Hematopoietic multipotent progenitor cell (in vitro differentiated cells): Measurements from ENCODE around the gene HDHD5. TPM values are rescaled to one million over a fixed set of nuclear protein-coding genes. Genes with fewer than 3 reads are reported as not detected.

Experiments
- DNase-seq, 3 donors: peaks; one replicate each; pipeline ENCODE4 v3.0.0-alpha.2; 2011 to 2015; ENCODE audit warnings: low read depth in 2 of 3, low spot score in 2 of 3
- total RNA-seq: library from RNA; depleted of rRNA; stranded (reverse); fragments of >200 nt; gene quantifications from one replicate; pipeline ENCODE4 v1.2.3, GENCODE V29; 2012

Gene HDHD5
- total RNA-seq, 1 donor = 31.5 TPM

DNA sequence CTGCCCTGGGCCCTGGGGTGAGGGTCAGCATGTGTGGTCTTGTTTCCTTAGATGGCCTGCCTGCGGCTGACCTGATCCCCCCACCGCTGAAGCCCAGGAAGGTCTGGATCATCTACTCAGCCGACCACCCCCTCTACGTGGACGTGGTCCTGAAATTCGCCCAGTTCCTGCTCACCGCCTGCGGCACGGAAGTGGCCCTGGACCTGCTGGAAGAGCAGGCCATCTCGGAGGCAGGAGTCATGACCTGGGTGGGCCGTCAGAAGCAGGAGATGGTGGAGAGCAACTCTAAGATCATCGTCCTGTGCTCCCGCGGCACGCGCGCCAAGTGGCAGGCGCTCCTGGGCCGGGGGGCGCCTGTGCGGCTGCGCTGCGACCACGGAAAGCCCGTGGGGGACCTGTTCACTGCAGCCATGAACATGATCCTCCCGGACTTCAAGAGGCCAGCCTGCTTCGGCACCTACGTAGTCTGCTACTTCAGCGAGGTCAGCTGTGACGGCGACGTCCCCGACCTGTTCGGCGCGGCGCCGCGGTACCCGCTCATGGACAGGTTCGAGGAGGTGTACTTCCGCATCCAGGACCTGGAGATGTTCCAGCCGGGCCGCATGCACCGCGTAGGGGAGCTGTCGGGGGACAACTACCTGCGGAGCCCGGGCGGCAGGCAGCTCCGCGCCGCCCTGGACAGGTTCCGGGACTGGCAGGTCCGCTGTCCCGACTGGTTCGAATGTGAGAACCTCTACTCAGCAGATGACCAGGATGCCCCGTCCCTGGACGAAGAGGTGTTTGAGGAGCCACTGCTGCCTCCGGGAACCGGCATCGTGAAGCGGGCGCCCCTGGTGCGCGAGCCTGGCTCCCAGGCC, 50.6 kb downstream of the HDHD5 start:
- DNase-seq = no peak

DNA sequence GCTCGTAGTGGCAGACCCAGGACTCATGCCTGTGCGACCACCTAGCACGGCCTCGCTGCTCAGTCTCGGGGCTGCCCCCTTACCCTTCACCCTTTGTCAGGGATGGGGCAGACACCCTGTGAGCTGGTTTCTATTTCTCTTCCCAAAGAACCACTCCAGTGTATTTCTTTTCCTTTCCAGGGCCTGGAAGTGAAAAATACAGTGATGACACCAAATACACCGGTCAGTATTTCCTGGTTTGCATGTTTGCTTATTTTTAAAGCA, 51.6 kb downstream of the HDHD5 start:
- DNase-seq = no peak

DNA sequence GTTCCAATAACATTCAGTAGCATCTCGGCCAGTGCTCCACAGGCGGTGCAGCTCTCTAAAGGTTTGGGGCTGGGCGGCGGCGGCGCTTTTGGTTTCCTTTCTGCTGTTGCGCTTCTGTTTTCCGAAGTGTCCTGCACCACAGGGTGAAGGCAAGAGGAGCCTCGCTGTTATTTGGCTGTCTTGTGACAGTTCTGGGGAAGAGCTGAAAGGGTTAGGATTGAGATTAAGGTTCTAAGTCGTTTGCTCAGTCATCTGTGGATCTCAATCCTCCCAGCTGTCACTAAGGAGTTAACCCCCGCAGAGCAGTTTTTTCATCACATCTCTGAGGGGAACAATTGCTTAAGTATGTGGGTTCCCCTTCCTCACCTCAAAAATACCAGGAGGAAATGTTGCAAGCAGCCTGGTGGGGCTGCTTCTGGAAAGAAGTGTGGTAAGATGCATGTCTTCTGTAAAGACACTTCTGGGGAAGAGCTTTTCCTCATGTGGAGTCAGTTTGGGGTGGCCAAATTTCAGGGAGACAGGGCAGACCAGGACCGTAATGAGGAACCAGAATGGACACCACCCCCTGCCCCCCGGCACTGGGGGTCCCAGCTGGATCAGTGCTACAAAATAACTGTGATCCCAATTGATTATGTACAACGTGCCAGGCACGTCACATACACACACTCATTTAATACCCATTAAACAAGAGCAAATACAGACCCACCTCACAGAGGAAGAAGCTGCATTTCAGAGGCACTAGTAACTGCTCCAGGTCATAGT, 52.1 kb downstream of the HDHD5 start:
- peak in 1 of 3 donors; percentile 79 for DNase-seq

DNA sequence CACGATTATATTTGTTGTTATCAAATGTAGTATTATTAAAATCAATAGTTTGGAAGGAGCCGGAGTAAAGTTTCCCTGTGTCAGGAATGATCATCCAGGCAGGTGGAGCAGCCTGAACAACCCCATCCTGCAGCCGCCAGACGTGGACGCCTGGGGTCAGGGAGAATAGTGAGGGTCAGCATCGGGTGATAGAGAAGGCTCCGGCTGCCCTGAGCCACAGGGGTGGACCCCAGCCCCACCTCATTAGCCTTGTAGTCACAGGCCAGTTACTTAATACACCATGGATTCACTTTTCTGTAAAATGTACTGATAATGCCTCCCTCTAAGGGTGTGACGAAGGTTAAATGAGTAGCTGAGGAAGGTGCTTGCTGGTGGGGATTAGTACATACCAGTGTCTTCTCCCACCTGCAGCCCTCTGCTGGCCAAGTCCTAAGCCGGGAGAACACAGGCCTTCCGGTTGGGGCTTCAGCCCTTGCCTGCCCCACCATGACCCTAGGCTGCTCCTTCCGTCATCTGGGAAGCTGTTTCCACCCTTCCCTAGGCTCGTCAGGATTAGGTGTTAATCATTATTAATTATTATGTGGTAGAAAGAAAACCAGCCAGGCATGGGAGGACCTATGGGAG, 52.8 kb downstream of the HDHD5 start:
- DNase-seq = no peak

DNA sequence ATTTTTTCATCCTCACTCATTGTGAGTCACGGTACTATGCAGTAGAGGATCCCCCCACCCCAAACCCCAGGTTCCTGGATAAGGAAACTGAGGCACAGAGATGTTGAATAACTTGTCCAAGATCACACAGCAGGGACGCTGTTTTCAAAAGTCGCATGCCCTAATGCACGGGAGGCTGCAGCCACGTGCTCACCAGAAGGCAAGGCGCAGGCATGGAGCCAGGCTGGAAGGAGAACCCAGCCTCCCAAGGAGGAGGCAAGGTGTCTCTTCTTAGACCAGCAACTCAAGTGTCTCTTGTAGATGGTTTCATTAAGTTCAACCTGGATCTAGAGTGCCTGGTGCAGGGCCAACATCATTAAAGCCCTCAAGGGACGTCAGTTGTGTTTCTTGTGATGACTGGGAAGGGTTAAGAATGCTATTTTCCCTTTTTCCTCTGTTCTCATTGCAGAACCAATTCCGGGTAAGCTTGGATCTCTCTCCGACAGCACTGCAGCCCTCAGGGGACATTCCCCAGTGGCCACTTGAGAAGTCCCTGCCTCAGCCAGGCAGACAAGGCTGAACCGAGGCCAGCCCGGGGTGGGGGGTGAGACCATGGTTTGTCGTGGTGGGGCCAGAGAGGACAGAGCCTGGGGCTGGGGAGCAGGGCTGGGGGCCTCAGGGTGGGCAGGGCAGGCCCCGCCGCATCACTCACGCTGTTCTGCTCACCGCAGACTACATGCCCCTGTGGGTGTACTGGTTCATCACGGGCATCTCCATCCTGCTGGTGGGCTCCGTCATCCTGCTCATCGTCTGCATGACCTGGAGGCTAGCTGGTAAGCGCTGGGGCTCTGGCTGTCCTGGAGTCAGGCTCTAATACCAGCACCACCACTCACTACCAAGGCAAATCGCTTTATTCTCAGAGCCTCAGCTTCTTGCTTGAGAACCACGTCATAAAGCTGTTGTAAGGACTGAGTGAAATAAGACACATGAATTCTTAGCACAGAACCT, 53.6 kb downstream of the HDHD5 start:
- no peak for DNase-seq

DNA sequence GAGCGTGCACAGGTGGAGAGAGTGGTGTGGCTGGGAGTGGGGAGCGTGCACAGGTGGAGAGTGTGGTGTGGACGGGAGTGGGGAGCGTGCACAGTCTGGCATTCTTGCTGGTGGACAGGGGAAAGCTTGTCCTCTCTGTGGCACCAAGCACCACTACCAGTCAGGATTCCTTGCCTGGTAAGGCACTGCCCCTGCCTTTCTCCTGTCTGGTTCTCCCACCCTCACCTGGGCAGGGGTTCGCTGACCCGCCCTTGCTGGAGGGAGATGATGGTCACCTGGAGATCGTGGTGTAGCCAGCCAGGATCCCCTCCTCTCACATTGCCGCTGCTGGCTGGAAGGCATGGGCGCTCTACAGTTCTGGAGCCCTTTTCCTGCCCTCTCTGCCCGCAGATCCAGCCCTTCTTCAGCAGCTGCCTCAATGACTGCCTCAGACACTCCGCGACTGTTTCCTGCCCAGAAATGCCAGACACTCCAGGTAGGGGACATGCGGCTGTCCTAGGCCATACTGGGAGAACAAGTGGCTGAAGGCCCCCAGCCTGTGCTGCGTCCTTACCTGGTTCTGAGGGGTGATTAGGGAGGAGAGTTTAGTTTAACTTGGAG, 54.6 kb downstream of the HDHD5 start:
- no peak for DNase-seq

DNA sequence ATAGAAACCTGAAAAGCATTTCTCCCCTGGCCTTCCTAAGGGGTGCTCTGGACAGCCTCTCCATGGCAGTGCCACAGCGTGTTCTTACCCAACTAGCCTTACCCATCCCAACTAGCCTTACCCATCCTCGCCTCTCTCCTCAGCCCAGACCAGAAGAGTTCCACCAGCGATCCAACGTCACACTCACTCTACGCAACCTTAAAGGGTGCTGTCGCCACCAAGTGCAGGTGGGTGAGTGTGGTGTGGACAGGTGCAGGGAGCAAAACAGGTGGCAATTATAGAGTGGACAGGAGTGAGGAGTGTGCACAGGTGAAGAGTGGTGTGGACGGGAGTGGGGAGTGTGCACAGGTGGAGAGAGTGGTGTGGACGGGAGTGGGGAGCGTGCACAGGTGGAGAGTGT, 55.7 kb downstream of the HDHD5 start:
- DNase-seq = no peak

DNA sequence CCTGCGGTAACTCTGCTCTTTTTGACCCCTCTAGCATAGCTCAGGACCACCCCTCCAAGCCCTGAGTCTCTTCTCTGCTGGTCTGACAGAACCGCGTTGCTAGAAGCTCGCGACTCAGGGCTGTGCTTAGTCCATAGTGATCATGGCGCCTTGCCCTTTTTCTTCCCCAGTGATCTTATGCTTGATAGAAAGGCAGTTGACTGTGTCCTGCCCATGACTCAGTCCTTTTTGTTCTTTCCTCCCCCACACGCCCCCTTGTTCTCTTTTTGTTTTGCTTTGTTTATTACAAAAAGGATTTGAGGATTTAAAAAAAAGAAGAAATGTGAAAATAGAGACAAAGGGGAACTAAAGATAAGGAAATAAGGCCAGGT, 56.8 kb downstream of the HDHD5 start:
- DNase-seq = peak in 1 of 3 donors; percentile 61

DNA sequence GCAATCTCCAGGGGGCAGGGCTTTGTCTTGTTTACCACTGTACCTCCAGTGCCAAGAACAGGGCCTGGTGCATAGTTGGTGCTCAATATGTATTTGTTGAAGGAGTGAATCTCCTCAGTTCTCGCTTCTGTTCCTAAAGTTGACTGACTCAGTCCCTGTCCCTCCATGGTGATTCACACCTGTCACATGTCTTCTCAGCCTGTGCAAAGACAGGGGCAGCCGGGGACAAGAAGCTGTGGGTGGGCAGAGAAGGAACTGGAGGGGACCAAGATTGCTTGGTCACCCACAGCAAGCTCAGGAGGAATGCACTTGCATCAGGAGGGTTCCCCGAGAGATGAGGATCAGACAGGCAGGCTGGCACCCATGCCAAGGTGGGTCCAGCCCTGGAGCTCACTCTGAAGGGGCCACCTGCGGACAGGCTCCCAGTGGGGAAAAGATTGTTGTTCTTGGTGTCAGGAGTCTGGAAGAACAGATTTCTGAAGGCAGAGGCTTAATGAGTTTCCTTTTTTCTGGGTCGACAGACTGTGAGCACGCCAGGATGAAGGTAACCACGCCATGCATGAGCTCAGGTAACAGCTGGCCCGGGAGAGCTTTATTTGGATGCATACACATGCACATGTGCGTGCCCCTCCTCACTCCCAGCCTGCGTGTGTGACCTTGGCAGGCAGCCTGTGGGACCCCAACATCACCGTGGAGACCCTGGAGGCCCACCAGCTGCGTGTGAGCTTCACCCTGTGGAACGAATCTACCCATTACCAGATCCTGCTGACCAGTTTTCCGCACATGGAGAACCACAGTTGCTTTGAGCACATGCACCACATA, 57.4 kb downstream of the HDHD5 start:
- DNase-seq = no peak

DNA sequence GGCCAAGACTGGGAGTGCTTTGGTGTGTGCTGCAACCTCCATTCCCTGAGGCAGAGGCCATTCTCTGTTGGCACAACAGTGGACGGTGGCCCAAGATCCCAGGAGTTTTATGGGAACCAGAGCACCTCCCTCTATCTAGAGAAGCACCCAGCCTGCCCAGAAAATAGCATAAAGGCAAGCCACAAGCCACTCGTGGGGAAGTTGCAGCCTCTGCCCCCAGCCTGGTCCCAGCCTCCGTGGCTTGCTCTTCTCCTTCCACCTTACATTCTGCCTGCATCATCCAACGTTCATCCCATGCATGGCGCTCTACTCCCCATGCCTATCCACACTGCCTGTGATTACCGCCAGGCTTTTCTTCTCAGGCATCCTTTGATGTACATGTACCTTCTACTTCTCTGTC, 58.5 kb downstream of the HDHD5 start:
- no peak for DNase-seq

DNA sequence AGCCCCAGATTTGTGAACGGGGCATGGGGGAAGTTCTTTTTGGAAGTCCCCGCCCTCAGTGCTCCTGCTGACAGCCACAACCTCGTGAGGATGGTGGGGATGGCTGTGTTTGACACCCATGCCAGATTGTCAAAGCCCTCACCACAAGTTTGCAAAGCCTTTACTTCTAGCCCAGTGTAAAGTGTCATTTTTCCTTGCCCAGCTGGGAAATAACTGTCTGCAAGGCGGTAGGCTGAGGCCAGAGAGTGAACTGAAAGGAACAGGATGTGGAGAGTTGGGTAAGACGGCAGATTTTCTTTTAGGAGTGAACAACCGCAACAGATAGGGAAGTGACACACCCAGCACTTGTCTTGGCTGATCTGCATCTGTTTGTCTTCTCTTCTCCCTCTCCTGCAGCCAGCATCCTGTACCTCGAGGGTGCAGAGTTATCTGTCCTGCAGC, 60.7 kb downstream of the HDHD5 start:
- DNase-seq = peak in 1 of 3 donors; percentile 69

DNA sequence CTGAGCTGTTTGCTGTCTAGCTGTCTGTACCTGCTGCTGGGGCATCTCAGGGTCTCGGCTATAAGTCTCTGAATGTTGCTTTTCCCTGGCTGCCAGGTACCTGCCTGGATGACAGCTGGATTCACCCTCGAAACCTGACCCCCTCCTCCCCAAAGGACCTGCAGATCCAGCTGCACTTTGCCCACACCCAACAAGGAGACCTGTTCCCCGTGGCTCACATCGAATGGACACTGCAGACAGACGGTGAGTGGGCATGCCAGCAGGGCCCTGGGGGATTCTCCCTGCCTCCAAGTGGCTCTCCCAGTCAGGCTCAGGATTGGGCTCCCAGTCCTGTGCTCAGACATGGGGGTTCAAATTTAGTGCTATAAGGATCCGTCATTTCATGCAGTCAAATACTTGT, 61.4 kb downstream of the HDHD5 start:
- DNase-seq = no peak

DNA sequence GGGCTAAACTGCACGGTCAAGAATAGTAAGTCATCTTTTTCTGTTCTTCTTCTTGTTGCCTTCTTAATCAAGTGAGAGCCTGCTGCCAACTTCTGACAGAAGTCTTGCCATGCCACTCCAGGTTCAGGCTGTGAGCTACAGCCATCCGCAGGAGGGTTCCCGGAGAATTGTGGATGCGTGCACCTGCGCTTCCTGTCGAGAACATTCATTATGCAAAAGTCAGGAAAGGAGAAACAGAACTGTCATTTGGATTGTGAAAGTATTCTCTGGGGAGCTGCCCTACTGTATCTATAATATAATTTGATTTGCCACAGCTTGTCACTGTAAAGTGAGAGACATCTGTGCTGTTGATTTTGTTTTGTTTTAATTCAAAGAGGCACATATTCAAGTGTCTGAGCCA, 62.0 kb downstream of the HDHD5 start:
- DNase-seq = no peak

DNA sequence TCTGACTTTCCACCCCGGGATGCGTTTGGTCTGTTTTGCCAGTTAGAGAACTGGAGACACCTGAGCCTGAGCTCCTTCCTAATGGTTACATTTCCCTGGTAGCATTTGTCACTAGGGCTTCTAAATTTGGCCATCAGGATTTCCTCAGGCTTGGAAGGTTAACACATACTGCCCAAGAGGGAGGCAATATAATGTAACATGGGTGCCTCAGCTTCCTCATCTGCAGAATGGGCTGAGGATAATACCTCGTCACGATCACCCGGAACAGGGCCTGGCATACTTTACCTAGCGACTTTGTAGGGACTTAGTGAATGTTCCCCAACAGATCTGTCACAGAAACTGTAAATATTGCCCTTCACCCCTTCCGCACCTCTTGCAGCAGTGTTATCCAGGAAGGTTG, 63.0 kb downstream of the HDHD5 start:
- no peak for DNase-seq

DNA sequence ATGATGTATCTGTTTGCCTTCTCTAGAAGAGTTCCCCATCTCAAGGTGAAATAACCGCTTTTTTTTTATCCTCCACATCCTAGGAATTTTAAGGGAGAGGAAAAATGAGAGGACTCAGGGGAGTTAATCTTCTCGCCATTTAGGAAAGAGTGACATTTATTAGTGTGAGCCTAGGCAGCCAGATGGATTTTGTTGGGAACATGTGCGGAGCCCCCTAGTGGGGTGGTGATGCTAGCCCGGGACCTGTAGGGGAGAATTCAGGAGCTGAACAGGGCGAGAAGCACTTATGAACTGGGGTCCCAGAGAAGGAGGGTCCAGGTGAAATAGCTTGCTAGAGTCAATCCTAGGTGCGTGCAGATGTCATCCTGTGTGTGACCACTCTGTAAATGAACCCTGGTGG, 63.5 kb downstream of the HDHD5 start:
- DNase-seq = no peak

DNA sequence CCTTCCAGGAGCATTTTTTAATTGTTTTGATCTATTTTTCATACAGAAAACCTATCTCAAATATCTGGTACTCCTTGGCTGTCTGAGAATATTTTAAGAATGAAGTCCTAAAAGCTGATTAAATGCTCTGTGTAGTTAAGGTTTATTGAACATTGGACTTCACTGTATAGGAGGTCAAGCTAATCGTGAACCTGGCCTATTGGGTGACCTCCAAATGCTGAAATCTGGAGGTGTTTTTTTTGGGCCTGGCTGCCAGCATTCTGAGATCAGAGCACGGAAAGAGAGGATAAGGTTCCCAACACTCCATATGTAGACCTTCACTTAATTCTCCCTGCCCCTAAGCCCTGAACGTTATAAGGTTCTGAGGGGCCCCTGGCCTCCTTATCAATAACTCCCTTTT, 66.0 kb downstream of the HDHD5 start:
- DNase-seq = no peak

DNA sequence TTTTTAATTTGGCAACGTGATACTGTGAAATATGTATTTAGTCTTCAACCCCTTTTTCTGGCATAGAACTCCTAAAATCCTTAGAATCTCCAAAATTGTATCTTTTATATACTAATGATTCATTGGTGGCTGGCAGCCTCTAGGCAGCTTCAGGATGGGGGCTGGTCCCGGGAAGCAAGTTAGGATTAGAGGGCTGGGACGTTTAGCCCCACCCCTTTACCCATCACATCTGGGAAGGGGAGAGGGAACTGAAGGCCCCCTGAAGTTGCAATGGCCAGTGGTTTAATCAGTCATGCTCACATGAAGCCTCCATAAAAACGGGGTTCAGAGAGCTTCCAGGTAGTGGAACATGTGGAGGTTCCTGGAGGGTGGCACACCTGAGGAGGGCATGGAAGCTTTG, 67.2 kb downstream of the HDHD5 start:
- DNase-seq = no peak

DNA sequence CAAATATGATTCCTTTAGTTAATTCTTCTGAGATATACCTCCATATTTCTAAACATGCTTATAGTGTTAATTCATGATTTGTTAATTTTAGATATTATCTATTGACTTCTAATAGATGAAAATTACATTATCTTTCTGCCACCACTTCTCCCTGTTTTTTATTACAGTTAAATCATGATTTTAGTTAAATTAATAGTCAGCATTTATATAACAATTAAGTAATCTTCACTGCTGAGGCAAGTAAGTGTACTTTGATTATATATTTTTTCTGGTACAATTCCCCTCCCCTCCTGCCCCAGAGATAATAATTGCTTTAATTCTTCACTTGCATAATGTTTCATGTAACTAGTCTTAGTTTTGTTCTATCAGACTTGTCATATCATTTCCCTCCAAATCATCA, 68.5 kb downstream of the HDHD5 start:
- DNase-seq = no peak
